ENCODE data around the gene TCN2.

Gene TCN2

DNA sequence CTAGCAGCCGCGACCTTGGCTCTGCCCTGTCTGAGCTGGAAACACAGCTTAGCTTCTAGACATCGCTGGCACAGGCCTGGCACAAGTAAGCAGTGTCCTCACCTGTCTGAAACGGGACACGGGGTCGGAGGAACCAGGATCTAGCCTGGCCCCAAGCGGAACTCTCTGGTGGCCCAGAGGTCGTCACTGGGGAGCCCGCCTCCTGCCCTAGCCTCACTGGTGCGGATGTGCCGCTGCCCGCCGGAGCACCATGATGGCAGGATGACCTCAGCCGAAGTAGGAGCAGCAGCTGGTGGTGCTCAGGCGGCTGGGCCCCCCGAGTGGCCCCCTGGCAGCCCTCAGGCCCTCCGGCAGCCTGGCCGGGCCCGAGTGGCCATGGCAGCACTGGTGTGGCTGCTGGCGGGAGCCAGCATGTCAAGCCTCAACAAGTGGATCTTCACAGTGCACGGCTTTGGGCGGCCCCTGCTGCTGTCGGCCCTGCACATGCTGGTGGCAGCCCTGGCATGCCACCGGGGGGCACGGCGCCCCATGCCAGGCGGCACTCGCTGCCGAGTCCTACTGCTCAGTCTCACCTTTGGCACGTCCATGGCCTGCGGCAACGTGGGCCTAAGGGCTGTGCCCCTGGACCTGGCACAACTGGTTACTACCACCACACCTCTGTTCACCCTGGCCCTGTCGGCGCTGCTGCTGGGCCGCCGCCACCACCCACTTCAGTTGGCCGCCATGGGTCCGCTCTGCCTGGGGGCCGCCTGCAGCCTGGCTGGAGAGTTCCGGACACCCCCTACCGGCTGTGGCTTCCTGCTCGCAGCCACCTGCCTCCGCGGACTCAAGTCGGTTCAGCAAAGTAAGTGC, 29.5 kb downstream of the TCN2 start:
- Histone ChIP-seq H3K4me1 (ENCODE audit: low read depth, poor library complexity, severe bottlenecking) (peaks cover 22% of the 10 kb centered on the region), H3K9ac (peak overlapping the region; percentile 71; the same call in 1 of the 2 replicates), H3K4me3 (IDR thresholded peaks at IDR 0.05; ENCODE audit: insufficient read depth, low read depth, low read length) (no peak overlapping the region), H3K79me2 (ENCODE audit: insufficient read depth, low read depth) (no peaks in the 10 kb centered on the region), H3K27me3 (ENCODE audit: insufficient read depth, low read depth) (no peaks in the 10 kb centered on the region), H3K27ac (no peak overlapping the region), H3K4me2 (peak overlapping the region; percentile 99), H4K20me1 (ENCODE audit: insufficient read depth) (no peaks in the 10 kb centered on the region), H3K36me3 (ENCODE audit: insufficient read depth) (no peaks in the 10 kb centered on the region), H2AFZ (ENCODE audit: low read depth) (peak overlapping the region; percentile 81)
- TF ChIP-seq CTCF (conservative IDR thresholded peaks at IDR 0.05; ENCODE audit: low read depth, low read length): no peak

GRCh38 chr22:30637701-30638114, 30.7 kb downstream of the TCN2 start:
- no peak overlapping the region for H3K9ac ChIP-seq
- peak overlapping the region; percentile 99 for H3K4me2 ChIP-seq
- peaks cover 22% of the 10 kb centered on the region for H3K4me1 ChIP-seq (ENCODE audit: low read depth, poor library complexity, severe bottlenecking)
- no peak overlapping the region for H3K4me3 ChIP-seq (IDR thresholded peaks at IDR 0.05; ENCODE audit: insufficient read depth, low read depth, low read length)
- TF ChIP-seq CTCF (conservative IDR thresholded peaks at IDR 0.05; ENCODE audit: low read depth, low read length): no peak
- H3K36me3 ChIP-seq (ENCODE audit: insufficient read depth): no peaks in the 10 kb centered on the region
- no peak overlapping the region for H3K27ac ChIP-seq
- no peaks in the 10 kb centered on the region for H3K79me2 ChIP-seq (ENCODE audit: insufficient read depth, low read depth)
- no peaks in the 10 kb centered on the region for H3K27me3 ChIP-seq (ENCODE audit: insufficient read depth, low read depth)
- no peaks in the 10 kb centered on the region for H4K20me1 ChIP-seq (ENCODE audit: insufficient read depth)
- no peak overlapping the region for H2AFZ ChIP-seq (ENCODE audit: low read depth)

DNA sequence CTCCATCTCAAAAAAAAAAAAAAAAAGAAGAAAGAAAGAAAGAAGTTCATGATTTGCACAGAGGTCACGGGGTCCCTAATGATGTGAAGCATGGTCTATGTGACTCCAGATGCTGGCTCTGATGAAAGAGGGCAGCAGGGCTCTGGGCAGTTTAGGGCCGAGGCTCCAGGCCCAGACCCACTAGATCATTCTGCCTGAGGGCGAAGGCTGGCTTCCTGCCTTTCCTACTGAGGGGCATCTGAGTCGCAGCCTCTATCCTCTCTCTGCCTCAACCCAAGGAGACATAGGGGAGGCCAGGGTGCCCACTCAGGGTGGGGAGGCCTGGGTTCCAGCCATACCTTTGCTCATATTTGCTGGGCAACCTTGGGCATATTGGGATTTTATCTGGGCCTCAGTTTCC, 33.4 kb downstream of the TCN2 start:
- Histone ChIP-seq H3K36me3 (ENCODE audit: insufficient read depth) (no peaks in the 10 kb centered on the region), H3K9ac (no peak overlapping the region), H4K20me1 (ENCODE audit: insufficient read depth) (no peaks in the 10 kb centered on the region), H2AFZ (ENCODE audit: low read depth) (no peak overlapping the region), H3K79me2 (ENCODE audit: insufficient read depth, low read depth) (no peaks in the 10 kb centered on the region), H3K27ac (no peak overlapping the region), H3K4me2 (no peak overlapping the region), H3K4me3 (IDR thresholded peaks at IDR 0.05; ENCODE audit: insufficient read depth, low read depth, low read length) (no peak overlapping the region), H3K27me3 (ENCODE audit: insufficient read depth, low read depth) (no peaks in the 10 kb centered on the region), H3K4me1 (ENCODE audit: low read depth, poor library complexity, severe bottlenecking) (peaks cover 13% of the 10 kb centered on the region)
- no peak for TF ChIP-seq CTCF (conservative IDR thresholded peaks at IDR 0.05; ENCODE audit: low read depth, low read length)

GRCh38 chr22:30640839-30641430, 34.0 kb downstream of the TCN2 start:
- no peak overlapping the region for H3K27ac ChIP-seq
- no peaks in the 10 kb centered on the region for H4K20me1 ChIP-seq (ENCODE audit: insufficient read depth)
- H3K4me3 ChIP-seq (IDR thresholded peaks at IDR 0.05; ENCODE audit: insufficient read depth, low read depth, low read length): no peak overlapping the region
- H3K4me1 ChIP-seq (ENCODE audit: low read depth, poor library complexity, severe bottlenecking): peaks cover 13% of the 10 kb centered on the region
- no peak overlapping the region for H2AFZ ChIP-seq (ENCODE audit: low read depth)
- TF ChIP-seq CTCF (conservative IDR thresholded peaks at IDR 0.05; ENCODE audit: low read depth, low read length): no peak
- no peak overlapping the region for H3K9ac ChIP-seq
- no peaks in the 10 kb centered on the region for H3K36me3 ChIP-seq (ENCODE audit: insufficient read depth)
- H3K79me2 ChIP-seq (ENCODE audit: insufficient read depth, low read depth): no peaks in the 10 kb centered on the region
- no peaks in the 10 kb centered on the region for H3K27me3 ChIP-seq (ENCODE audit: insufficient read depth, low read depth)
- no peak overlapping the region for H3K4me2 ChIP-seq
